Effector memory CD4-positive, alpha-beta T cell (primary cell): ENCODE results near the gene ARF3.
"Not testable (repeated sequence)": the region's sequence is repeated elsewhere in the genome, so short reads cannot be mapped to it uniquely, and the experiment has no call there.

Experiments used
- DNase-seq, 3 donors: peaks; one replicate each; pipeline ENCODE4 v3.0.0-alpha.2; 2020
- H3K27ac ChIP-seq: 2 replicates; pipeline ENCODE4 v1.7.0; 2013; ENCODE audit warnings: mild to moderate bottlenecking, low read length, moderate library complexity; ENCODE audit not compliant: insufficient read depth, poor library complexity, severe bottlenecking
- H3K27me3 ChIP-seq: replicated peaks from 2 replicates; pipeline ENCODE4 v1.7.0; 2013; ENCODE audit warnings: mild to moderate bottlenecking, low read length; ENCODE audit not compliant: insufficient read depth, control insufficient read depth, poor library complexity, severe bottlenecking
- H3K36me3 ChIP-seq: 2 replicates; pipeline ENCODE4 v1.7.0; 2013; ENCODE audit warnings: mild to moderate bottlenecking, low read length, moderate library complexity; ENCODE audit not compliant: control insufficient read depth, insufficient read depth
- H3K4me1 ChIP-seq: 2 replicates; pipeline ENCODE4 v1.7.0; 2013; ENCODE audit warnings: low read length, mild to moderate bottlenecking; ENCODE audit not compliant: control insufficient read depth, insufficient read depth, poor library complexity, severe bottlenecking
- H3K4me3 ChIP-seq: 2 replicates; pipeline ENCODE4 v1.7.0; 2013; ENCODE audit warnings: low read length, low read depth, mild to moderate bottlenecking; ENCODE audit not compliant: insufficient read depth, poor library complexity, severe bottlenecking
- H3K9me3 ChIP-seq: 2 replicates; pipeline ENCODE4 v1.7.0; 2013; ENCODE audit warnings: mild to moderate bottlenecking, low read length, moderate library complexity; ENCODE audit not compliant: control insufficient read depth

ARF3 gene

GRCh38 chr12:48930475-48930874, 26.8 kb downstream of the ARF3 start:
- H3K27ac ChIP-seq = no peak overlapping the region
- DNase-seq = no peak
- H3K36me3 ChIP-seq = no peaks in the 10 kb centered on the region
- peaks cover 32% of the 10 kb centered on the region for H3K4me1 ChIP-seq
- H3K9me3 ChIP-seq = no peaks in the 10 kb centered on the region
- H3K4me3 ChIP-seq = no peak overlapping the region
- H3K27me3 ChIP-seq = no peaks in the 10 kb centered on the region

GRCh38 chr12:48929551-48929950, 27.7 kb downstream of the ARF3 start:
- Histone ChIP-seq H3K4me1 (peaks cover 25% of the 10 kb centered on the region), H3K27ac (no peak overlapping the region), H3K4me3 (no peak overlapping the region), H3K36me3 (no peaks in the 10 kb centered on the region), H3K27me3 (no peaks in the 10 kb centered on the region), H3K9me3 (no peaks in the 10 kb centered on the region)
- no peak for DNase-seq

GRCh38 chr12:48927261-48927660, 30.0 kb downstream of the ARF3 start:
- Histone ChIP-seq H3K27me3 (no peaks in the 10 kb centered on the region), H3K36me3 (peaks cover 3% of the 10 kb centered on the region), H3K27ac (no peak overlapping the region), H3K4me1 (peaks cover 17% of the 10 kb centered on the region), H3K9me3 (no peaks in the 10 kb centered on the region), H3K4me3 (no peak overlapping the region)
- DNase-seq = no peak

GRCh38 chr12:48925304-48926011, 31.8 kb downstream of the ARF3 start, which contains the start of gene FKBP11:
Gene FKBP11, minus strand, starts transcription at chr12:48925492. Its CDS starts 64 bp downstream, at chr12:48925428.
- peaks cover 13% of the 10 kb centered on the region for H3K36me3 ChIP-seq
- peak within 1 kb of the TSS; percentile 95 for H3K27ac ChIP-seq
- DNase-seq = peak; percentile 68 to 72 (median 69)

GRCh38 chr12:48924617-48925303, 32.5 kb downstream of the ARF3 start:
- Histone ChIP-seq H3K4me1 (peaks cover 24% of the 10 kb centered on the region), H3K27me3 (no peaks in the 10 kb centered on the region), H3K4me3 (peak overlapping the region; percentile 100), H3K27ac (peak overlapping the region; percentile 95), H3K36me3 (peaks cover 13% of the 10 kb centered on the region), H3K9me3 (no peaks in the 10 kb centered on the region)
- DNase-seq = peak; percentile 55 to 68 (median 60)

More at GRCh38 chr12:48925304-48926011, 31.8 kb downstream of the ARF3 start, which contains the start of gene FKBP11:
- H3K27me3 ChIP-seq = no peaks in the 10 kb centered on the region
- H3K4me1 ChIP-seq = peaks cover 24% of the 10 kb centered on the region
- H3K9me3 ChIP-seq = no peaks in the 10 kb centered on the region
- H3K4me3 ChIP-seq = peak within 1 kb of the TSS; percentile 100

- H3K27ac ChIP-seq = peak overlapping the region; percentile 95
- H3K36me3 ChIP-seq = peaks cover 13% of the 10 kb centered on the region
- DNase-seq = no peak
- H3K27me3 ChIP-seq = no peaks in the 10 kb centered on the region
- H3K4me1 ChIP-seq = peaks cover 34% of the 10 kb centered on the region
- no peak overlapping the region for H3K4me3 ChIP-seq
- H3K9me3 ChIP-seq = no peaks in the 10 kb centered on the region
These were observed 34.2 kb downstream of the ARF3 start for GRCh38 chr12:48923117-48923516.

- Histone ChIP-seq H3K4me1 (peaks cover 23% of the 10 kb centered on the region), H3K36me3 (peaks cover 10% of the 10 kb centered on the region), H3K9me3 (no peaks in the 10 kb centered on the region), H3K27me3 (no peaks in the 10 kb centered on the region), H3K27ac (peak overlapping the region; percentile 58), H3K4me3 (peak overlapping the region; percentile 54)
- DNase-seq = peak in 2 of 3 donors; percentile 11 to 18
These were observed 39.3 kb downstream of the ARF3 start for GRCh38 chr12:48917857-48918537.

- Histone ChIP-seq H3K4me3 (no peak overlapping the region), H3K27ac (no peak overlapping the region), H3K27me3 (no peaks in the 10 kb centered on the region), H3K4me1 (no peaks in the 10 kb centered on the region), H3K9me3 (no peaks in the 10 kb centered on the region), H3K36me3 (no peaks in the 10 kb centered on the region)
- DNase-seq = no peak
These were observed 47.1 kb downstream of the ARF3 start for GRCh38 chr12:48910196-48910595.

- H3K27me3 ChIP-seq, H3K36me3 ChIP-seq, DNase-seq, H3K9me3 ChIP-seq, H3K4me3 ChIP-seq, H3K27ac ChIP-seq, H3K4me1 ChIP-seq: not testable (repeated sequence)
These were observed 47.6 kb downstream of the ARF3 start for GRCh38 chr12:48909698-48910097.

GRCh38 chr12:48907245-48907644, 50.0 kb downstream of the ARF3 start:
- DNase-seq = no peak
- H3K27me3 ChIP-seq = no peaks in the 10 kb centered on the region
- H3K4me1 ChIP-seq = peaks cover 5% of the 10 kb centered on the region
- H3K9me3 ChIP-seq = no peaks in the 10 kb centered on the region
- H3K27ac ChIP-seq = no peak overlapping the region
- H3K4me3 ChIP-seq = no peak overlapping the region
- no peaks in the 10 kb centered on the region for H3K36me3 ChIP-seq
